ENCODE measurements around the gene CEACAM7.

GRCh38 chr19:41646589-41647204 lies 41.4 kb downstream of the CEACAM7 start:
- TF ChIP-seq EZH2 (IDR thresholded peaks at IDR 0.05; ENCODE audit: borderline replicate concordance, low read depth, low read length, poor library complexity, severe bottlenecking) (no peak), CTCF (conservative IDR thresholded peaks at IDR 0.05; ENCODE audit: low read depth, low read length) (peak; percentile 50)
